Activated T-cell treated with anti-CD3 and anti-CD28 coated beads for 24 hours (primary cell): ENCODE data around the gene OR52E2.

Source experiments
- DNase-seq: peaks from one replicate; pipeline ENCODE4 v3.0.0-alpha.2; 2020; ENCODE audit warnings: low read depth

Gene OR52E2

DNA sequence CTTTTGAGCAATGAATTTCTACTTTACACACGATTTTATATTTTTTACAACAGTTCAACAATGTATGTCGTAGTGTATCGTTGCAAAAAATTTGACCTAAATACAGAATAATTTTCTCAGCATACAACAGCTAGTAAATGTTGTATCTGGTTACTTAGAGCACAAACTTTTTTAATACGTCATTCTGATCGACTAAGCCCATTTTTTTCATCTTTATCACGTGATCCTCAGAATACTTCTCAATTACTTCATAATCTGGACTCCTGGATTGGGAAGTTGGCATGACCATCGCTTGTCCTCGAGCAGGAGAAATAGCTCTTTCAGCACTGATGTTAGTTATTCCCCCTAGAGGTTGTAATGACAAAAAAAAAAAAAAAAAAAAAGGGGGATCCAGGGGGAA lies 48.2 kb downstream of the OR52E2 start:
- no peak for DNase-seq
